GM23338 (cell line): ENCODE data around the gene GIGYF2.

ENCODE experiments used
- EZH2 ChIP-seq: fragments of 200-600 bp; sonication (generic); IDR thresholded peaks from one replicate; pipeline ENCODE4 v1.8.0; 2017; ENCODE audit warnings: antibody characterized with exemption, mild to moderate bottlenecking, low read depth; ENCODE audit not compliant: unreplicated experiment
- EZH2phosphoT487 ChIP-seq: fragments of 200-600 bp; sonication (generic); IDR thresholded peaks from one replicate; pipeline ENCODE4 v1.8.1; 2018; ENCODE audit warnings: antibody characterized with exemption; ENCODE audit not compliant: unreplicated experiment
- POLR2AphosphoS5 ChIP-seq: IDR thresholded peaks from 2 replicates; pipeline ENCODE4 v1.6.1; 2016; ENCODE audit warnings: antibody characterized with exemption, low read depth
- TF ChIP-seq, protein P1 (sequence below), 2 experiments: fragments of 200-600 bp in 1 of 2; sonication (generic) in 1 of 2; conservative IDR thresholded peaks; 2 replicates each; pipeline versions ENCODE4 v1.5.1 to v1.6.1; 2016 to 2017; ENCODE audit warnings: antibody characterized with exemption in 2 of 2, low read depth in 2 of 2, mild to moderate bottlenecking in 2 of 2, moderate library complexity in 1 of 2
- TF ChIP-seq, protein P2 (sequence below): IDR thresholded peaks from one replicate; pipeline ENCODE4 v1.6.1; 2018; ENCODE audit warnings: antibody characterized with exemption; ENCODE audit not compliant: unreplicated experiment

DNA sequence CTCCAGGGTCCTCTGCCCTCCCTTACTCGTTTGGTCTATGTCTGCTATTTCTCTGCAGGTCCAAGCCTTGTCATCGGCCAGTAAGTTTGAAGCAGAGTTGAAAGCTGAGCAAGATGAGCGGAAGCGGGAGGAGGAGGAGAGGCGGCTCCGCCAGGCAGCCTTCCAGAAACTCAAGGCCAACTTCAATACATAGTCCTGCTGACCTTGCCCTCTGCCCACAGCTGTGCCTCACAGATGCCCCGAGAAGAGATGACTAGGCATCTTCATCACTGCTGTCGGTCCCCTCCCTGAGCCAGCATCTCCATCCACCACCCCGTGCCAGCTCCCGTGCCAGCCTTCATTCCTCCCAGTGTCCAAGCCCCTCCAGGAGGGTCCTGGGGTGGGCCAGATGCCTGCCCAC is 15.6 kb upstream of the GIGYF2 start:
- TF ChIP-seq, protein P1, sequence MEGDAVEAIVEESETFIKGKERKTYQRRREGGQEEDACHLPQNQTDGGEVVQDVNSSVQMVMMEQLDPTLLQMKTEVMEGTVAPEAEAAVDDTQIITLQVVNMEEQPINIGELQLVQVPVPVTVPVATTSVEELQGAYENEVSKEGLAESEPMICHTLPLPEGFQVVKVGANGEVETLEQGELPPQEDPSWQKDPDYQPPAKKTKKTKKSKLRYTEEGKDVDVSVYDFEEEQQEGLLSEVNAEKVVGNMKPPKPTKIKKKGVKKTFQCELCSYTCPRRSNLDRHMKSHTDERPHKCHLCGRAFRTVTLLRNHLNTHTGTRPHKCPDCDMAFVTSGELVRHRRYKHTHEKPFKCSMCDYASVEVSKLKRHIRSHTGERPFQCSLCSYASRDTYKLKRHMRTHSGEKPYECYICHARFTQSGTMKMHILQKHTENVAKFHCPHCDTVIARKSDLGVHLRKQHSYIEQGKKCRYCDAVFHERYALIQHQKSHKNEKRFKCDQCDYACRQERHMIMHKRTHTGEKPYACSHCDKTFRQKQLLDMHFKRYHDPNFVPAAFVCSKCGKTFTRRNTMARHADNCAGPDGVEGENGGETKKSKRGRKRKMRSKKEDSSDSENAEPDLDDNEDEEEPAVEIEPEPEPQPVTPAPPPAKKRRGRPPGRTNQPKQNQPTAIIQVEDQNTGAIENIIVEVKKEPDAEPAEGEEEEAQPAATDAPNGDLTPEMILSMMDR (conservative IDR thresholded peaks at IDR 0.05; ENCODE audit: low read depth in 2 of 2), result no peak
- TF ChIP-seq EZH2 (no peak), POLR2AphosphoS5 (no peak), EZH2phosphoT487 (no peak)
- TF ChIP-seq, protein P2, sequence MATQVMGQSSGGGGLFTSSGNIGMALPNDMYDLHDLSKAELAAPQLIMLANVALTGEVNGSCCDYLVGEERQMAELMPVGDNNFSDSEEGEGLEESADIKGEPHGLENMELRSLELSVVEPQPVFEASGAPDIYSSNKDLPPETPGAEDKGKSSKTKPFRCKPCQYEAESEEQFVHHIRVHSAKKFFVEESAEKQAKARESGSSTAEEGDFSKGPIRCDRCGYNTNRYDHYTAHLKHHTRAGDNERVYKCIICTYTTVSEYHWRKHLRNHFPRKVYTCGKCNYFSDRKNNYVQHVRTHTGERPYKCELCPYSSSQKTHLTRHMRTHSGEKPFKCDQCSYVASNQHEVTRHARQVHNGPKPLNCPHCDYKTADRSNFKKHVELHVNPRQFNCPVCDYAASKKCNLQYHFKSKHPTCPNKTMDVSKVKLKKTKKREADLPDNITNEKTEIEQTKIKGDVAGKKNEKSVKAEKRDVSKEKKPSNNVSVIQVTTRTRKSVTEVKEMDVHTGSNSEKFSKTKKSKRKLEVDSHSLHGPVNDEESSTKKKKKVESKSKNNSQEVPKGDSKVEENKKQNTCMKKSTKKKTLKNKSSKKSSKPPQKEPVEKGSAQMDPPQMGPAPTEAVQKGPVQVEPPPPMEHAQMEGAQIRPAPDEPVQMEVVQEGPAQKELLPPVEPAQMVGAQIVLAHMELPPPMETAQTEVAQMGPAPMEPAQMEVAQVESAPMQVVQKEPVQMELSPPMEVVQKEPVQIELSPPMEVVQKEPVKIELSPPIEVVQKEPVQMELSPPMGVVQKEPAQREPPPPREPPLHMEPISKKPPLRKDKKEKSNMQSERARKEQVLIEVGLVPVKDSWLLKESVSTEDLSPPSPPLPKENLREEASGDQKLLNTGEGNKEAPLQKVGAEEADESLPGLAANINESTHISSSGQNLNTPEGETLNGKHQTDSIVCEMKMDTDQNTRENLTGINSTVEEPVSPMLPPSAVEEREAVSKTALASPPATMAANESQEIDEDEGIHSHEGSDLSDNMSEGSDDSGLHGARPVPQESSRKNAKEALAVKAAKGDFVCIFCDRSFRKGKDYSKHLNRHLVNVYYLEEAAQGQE, result no peak
